ENCODE results near the gene KRTAP5-9. TPM values are rescaled to one million over a fixed set of nuclear protein-coding genes. Genes with fewer than 3 reads are reported as not detected.

The KRTAP5-9 gene
- total RNA-seq, 4 donors from 2014 or later, result not detected

GRCh38 chr11:71558996-71559395, 10.8 kb downstream of the KRTAP5-9 start:
- H3K4me3 ChIP-seq, result no peak overlapping the region
- WGBS, result 81% methylated on average over 1 of the region's 1 CpG
- TF ChIP-seq, protein P1, sequence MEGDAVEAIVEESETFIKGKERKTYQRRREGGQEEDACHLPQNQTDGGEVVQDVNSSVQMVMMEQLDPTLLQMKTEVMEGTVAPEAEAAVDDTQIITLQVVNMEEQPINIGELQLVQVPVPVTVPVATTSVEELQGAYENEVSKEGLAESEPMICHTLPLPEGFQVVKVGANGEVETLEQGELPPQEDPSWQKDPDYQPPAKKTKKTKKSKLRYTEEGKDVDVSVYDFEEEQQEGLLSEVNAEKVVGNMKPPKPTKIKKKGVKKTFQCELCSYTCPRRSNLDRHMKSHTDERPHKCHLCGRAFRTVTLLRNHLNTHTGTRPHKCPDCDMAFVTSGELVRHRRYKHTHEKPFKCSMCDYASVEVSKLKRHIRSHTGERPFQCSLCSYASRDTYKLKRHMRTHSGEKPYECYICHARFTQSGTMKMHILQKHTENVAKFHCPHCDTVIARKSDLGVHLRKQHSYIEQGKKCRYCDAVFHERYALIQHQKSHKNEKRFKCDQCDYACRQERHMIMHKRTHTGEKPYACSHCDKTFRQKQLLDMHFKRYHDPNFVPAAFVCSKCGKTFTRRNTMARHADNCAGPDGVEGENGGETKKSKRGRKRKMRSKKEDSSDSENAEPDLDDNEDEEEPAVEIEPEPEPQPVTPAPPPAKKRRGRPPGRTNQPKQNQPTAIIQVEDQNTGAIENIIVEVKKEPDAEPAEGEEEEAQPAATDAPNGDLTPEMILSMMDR (IDR thresholded peaks at IDR 0.05), result no peak
- TF ChIP-seq EP300 (IDR thresholded peaks at IDR 0.05), result no peak
- no peak for TF ChIP-seq POLR2A (IDR thresholded peaks at IDR 0.05; ENCODE audit: low read depth)
- DNase-seq (ENCODE audit: extremely low spot score), result no peak
- H3K4me1 ChIP-seq, result no peaks in the 10 kb centered on the region
- intact Hi-C loops (cut with DNase I), result no loop called here
- peaks cover 0 to 17% (median 0%) of the 10 kb centered on the region in 4 donors for H3K27me3 ChIP-seq
- no peak overlapping the region for H3K27ac ChIP-seq (replicated peaks in 1 of 4)
- H3K36me3 ChIP-seq, result no peaks in the 10 kb centered on the region
- H3K9me3 ChIP-seq, result peaks cover 0 to 4% (median 0%) of the 10 kb centered on the region in 4 donors

GRCh38 chr11:71562120-71562519, 13.9 kb downstream of the KRTAP5-9 start:
- Histone ChIP-seq H3K9me3 (peaks cover 0 to 4% (median 0%) of the 10 kb centered on the region in 4 donors), H3K27me3 (peaks cover 0 to 34% (median 0%) of the 10 kb centered on the region in 4 donors), H3K27ac (replicated peaks in 1 of 4) (no peak overlapping the region), H3K4me3 (no peak overlapping the region), H3K4me1 (no peaks in the 10 kb centered on the region), H3K36me3 (no peaks in the 10 kb centered on the region)
- no peak for DNase-seq (ENCODE audit: extremely low spot score)
- intact Hi-C loops (cut with DNase I), result no loop called here
- TF ChIP-seq POLR2AphosphoS5 (IDR thresholded peaks at IDR 0.05) (no peak), POLR2A (IDR thresholded peaks at IDR 0.05; ENCODE audit: low read depth) (no peak), EP300 (IDR thresholded peaks at IDR 0.05) (no peak)
- TF ChIP-seq, protein P1 (IDR thresholded peaks at IDR 0.05), result no peak

DNA sequence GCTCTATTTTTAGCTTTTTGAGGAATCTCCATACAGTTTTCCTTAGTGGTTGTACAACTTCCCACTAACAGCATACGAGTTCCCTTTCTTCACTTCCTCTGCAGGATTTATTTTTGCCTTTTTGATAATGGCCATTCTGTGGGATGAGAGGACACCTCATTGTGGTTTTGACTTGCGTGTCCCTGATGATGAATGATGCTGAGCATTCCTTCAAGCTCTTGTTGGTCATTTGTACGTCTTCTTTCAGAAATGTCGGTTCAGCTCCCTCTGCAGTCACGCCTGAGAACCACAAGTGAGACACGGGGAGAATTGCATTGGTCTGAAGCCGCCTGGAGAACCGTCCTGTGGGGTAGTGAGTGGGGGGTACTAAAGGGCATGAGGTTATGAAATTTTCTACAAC, 15.2 kb downstream of the KRTAP5-9 start:
- intact Hi-C loops (cut with DNase I), result no loop called here
- Histone ChIP-seq H3K27ac (replicated peaks in 1 of 4) (no peak overlapping the region), H3K36me3 (no peaks in the 10 kb centered on the region), H3K4me3 (no peak overlapping the region), H3K27me3 (peaks cover 0 to 34% (median 0%) of the 10 kb centered on the region in 4 donors), H3K9me3 (peaks cover 0 to 4% (median 0%) of the 10 kb centered on the region in 4 donors), H3K4me1 (no peaks in the 10 kb centered on the region)
- no peak for DNase-seq (ENCODE audit: extremely low spot score)
- no peak for TF ChIP-seq POLR2AphosphoS5 (IDR thresholded peaks at IDR 0.05)
- TF ChIP-seq, protein P1 (IDR thresholded peaks at IDR 0.05), result peak in 1 of 3 experiments; percentile 3
- 21% methylated on average over 8 of the region's 8 CpGs for WGBS

DNA sequence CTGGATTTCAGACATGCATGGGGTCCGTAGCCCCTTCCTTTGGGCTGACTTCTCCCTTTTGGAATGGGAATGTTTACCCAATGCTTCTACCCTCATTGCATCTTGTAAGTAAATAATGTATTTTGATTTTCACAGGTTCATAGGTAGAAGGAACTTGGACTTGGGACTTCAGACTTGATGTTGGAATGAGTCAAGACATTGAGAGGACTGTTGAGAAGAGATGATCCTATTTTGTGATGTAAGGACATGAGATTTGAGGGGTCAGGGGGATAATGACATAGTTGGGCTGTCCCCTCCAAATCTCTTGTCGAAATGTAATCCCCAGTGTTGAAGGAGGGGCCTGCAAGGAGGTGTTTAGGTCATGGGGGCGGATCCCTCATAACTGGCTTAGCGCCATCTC, 16.2 kb downstream of the KRTAP5-9 start:
- no peak for TF ChIP-seq EP300 (IDR thresholded peaks at IDR 0.05)
- TF ChIP-seq POLR2AphosphoS5 (IDR thresholded peaks at IDR 0.05), result no peak
- TF ChIP-seq POLR2A (IDR thresholded peaks at IDR 0.05; ENCODE audit: low read depth), result no peak
- TF ChIP-seq, protein P1 (IDR thresholded peaks at IDR 0.05), result no peak
- Histone ChIP-seq H3K27ac (replicated peaks in 1 of 4) (no peak overlapping the region), H3K9me3 (peaks cover 0 to 4% (median 0%) of the 10 kb centered on the region in 4 donors), H3K4me1 (no peaks in the 10 kb centered on the region), H3K36me3 (no peaks in the 10 kb centered on the region), H3K4me3 (no peak overlapping the region), H3K27me3 (peaks cover 0 to 34% (median 0%) of the 10 kb centered on the region in 4 donors)
- intact Hi-C loops (cut with DNase I), result no loop called here
- WGBS, result 89% methylated on average over 4 of the region's 4 CpGs
- DNase-seq (ENCODE audit: extremely low spot score), result no peak

DNA sequence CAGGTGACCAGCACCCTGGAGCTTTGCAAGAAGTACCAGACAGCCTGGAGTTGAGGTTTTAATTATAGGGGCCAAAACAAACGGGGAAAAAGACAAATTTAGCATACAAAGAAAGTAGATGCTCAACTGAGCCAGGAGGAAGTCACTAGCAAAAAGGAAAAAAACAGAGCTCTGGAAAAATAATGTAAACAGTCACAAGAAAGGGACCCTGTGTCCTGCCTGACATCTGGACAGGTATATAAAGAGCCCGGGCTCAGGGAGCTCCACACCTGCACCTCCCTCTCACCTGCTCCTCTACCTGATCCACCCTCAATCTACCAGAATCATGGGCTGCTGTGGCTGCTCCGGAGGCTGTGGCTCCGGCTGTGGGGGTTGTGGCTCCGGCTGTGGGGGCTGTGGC, 17.0 kb downstream of the KRTAP5-9 start, which contains the start of gene KRTAP5-10:
TSS of gene KRTAP5-10 (plus strand) at position 301 of the 400 bp plus-strand sequence. CDS start at position 326, 25 bp downstream.
- H3K27me3 ChIP-seq, result peaks cover 0 to 34% (median 0%) of the 10 kb centered on the region in 4 donors
- no peaks in the 10 kb centered on the region for H3K36me3 ChIP-seq
- no peaks in the 10 kb centered on the region for H3K4me1 ChIP-seq
- 54% methylated on average over 4 of the region's 5 CpGs for WGBS
- no peak within 1 kb of the TSS for H3K4me3 ChIP-seq
- intact Hi-C loops (cut with DNase I), result no loop called here
- peaks cover 0 to 4% (median 0%) of the 10 kb centered on the region in 4 donors for H3K9me3 ChIP-seq
- TF ChIP-seq POLR2A (IDR thresholded peaks at IDR 0.05; ENCODE audit: low read depth) (no peak), POLR2AphosphoS5 (IDR thresholded peaks at IDR 0.05) (no peak), EP300 (IDR thresholded peaks at IDR 0.05) (no peak)
- TF ChIP-seq, protein P1 (IDR thresholded peaks at IDR 0.05), result no peak
- DNase-seq (ENCODE audit: extremely low spot score), result no peak
- H3K27ac ChIP-seq (replicated peaks in 1 of 4), result no peak within 1 kb of the TSS
